IMR-90 (cell line): ENCODE measurements around the gene ELL3. TPM values are rescaled to one million over a fixed set of nuclear protein-coding genes. Genes with fewer than 3 reads are reported as not detected.

Experiments used
- ATAC-seq: fragments of 200-7000 bp; cut with Tn5 transposase; 2 replicates; pipeline ENCODE4 v1.9.1; 2020; ENCODE audit warnings: low read depth, mild to moderate bottlenecking, moderate library complexity
- Bru-seq: library from RNA; stranded (reverse); fragments of 400-500 nt; gene quantifications from one replicate; lab custom pipeline; 2021; lab: Mats Ljungman, UMichigan
- BruChase-seq, 2 experiments: library from RNA; stranded (reverse); fragments of 400-500 nt; gene quantifications; one replicate each; lab custom pipeline; 2021; lab: Mats Ljungman, UMichigan
- BruUV-seq: library from RNA; stranded (reverse); fragments of 400-500 nt; replicated peaks from 2 replicates; lab custom pipeline; 2021; lab: Mats Ljungman, UMichigan
- CTCF ChIA-PET: fragments of 300-600 bp; formaldehyde crosslinking; extraction: SDS; loops from one replicate; lab custom pipeline; 2021; ENCODE audit warnings: antibody characterized with exemption; lab: Yijun Ruan, JAX
- POLR2A ChIA-PET: fragments of 300-600 bp; sonication (Branson Sonifier 250); formaldehyde crosslinking; loops from one replicate; lab custom pipeline; 2022; ENCODE audit warnings: antibody characterized with exemption; ENCODE audit not compliant: unreplicated experiment; lab: Charles Lee
- DNase-seq: peaks from one replicate; pipeline ENCODE4 v3.0.0; 2013
- H2AFZ ChIP-seq: replicated peaks from 2 replicates; pipeline ENCODE3; 2013; ENCODE audit warnings: low read length, mild to moderate bottlenecking; ENCODE audit not compliant: poor library complexity
- H2AK5ac ChIP-seq: 2 replicates; pipeline ENCODE4 v1.6.1; 2013; ENCODE audit warnings: low read depth, low read length, inconsistent platforms
- H2AK9ac ChIP-seq: replicated peaks from 2 replicates; pipeline ENCODE3; 2013; ENCODE audit warnings: mild to moderate bottlenecking, low read depth, low read length, moderate library complexity; ENCODE audit not compliant: poor library complexity
- H2BK120ac ChIP-seq: 2 replicates; pipeline ENCODE4 v1.6.1; 2013; ENCODE audit warnings: low read depth, low read length, inconsistent platforms
- H2BK15ac ChIP-seq: 3 replicates; pipeline ENCODE4 v1.6.1; 2013; ENCODE audit warnings: low read depth, low read length, inconsistent platforms
- H2BK20ac ChIP-seq: 2 replicates; pipeline ENCODE4 v1.6.1; 2013; ENCODE audit warnings: low read depth, mild to moderate bottlenecking, inconsistent platforms, low read length, moderate library complexity
- H2BK5ac ChIP-seq: 2 replicates; pipeline ENCODE4 v1.6.1; 2013; ENCODE audit warnings: mild to moderate bottlenecking, low read depth, low read length, inconsistent platforms; ENCODE audit not compliant: poor library complexity, severe bottlenecking
- H3K14ac ChIP-seq: replicated peaks from 2 replicates; pipeline ENCODE4 v1.6.1; 2013; ENCODE audit warnings: low read depth, low read length, inconsistent platforms
- H3K18ac ChIP-seq: 2 replicates; pipeline ENCODE4 v1.6.1; 2013; ENCODE audit warnings: low read depth, low read length, control low read depth
- H3K23ac ChIP-seq: 2 replicates; pipeline ENCODE4 v1.6.1; 2013; ENCODE audit warnings: low read depth, low read length, inconsistent platforms
- H3K27ac ChIP-seq: 2 replicates; pipeline ENCODE4 v1.5.1; 2013; ENCODE audit warnings: mild to moderate bottlenecking, control low read depth, low read length; ENCODE audit not compliant: insufficient read depth
- H3K27me3 ChIP-seq: 2 replicates; pipeline ENCODE4 v1.6.1; 2013; ENCODE audit warnings: low read length; ENCODE audit not compliant: control insufficient read depth, insufficient read depth
- H3K36me3 ChIP-seq: 2 replicates; pipeline ENCODE4 v1.6.1; 2013; ENCODE audit warnings: low read length, mixed read lengths; ENCODE audit not compliant: control insufficient read depth, insufficient read depth
- H3K4ac ChIP-seq: 2 replicates; pipeline ENCODE4 v1.6.1; 2013; ENCODE audit warnings: low read depth, low read length, inconsistent platforms
- H3K4me1 ChIP-seq: 2 replicates; pipeline ENCODE4 v1.6.1; 2013; ENCODE audit warnings: low read length, mixed read lengths; ENCODE audit not compliant: control insufficient read depth, insufficient read depth
- H3K4me2 ChIP-seq: 2 replicates; pipeline ENCODE4 v1.6.1; 2013; ENCODE audit warnings: low read depth, mild to moderate bottlenecking, control low read depth, low read length, moderate library complexity
- H3K4me3 ChIP-seq: 2 replicates; pipeline ENCODE4 v1.5.1; 2013; ENCODE audit warnings: low read depth, mild to moderate bottlenecking, control low read depth, low read length, moderate library complexity; ENCODE audit not compliant: insufficient read depth
- H3K56ac ChIP-seq: 2 replicates; pipeline ENCODE4 v1.6.1; 2013; ENCODE audit warnings: low read length, inconsistent platforms; ENCODE audit not compliant: insufficient read depth; ENCODE audit errors: extremely low read depth
- H3K79me1 ChIP-seq, 2 experiments: 2 replicates each; pipeline ENCODE4 v1.6.1; 2013; ENCODE audit warnings: low read length in 2 of 2, inconsistent platforms in 1 of 2, low read depth in 1 of 2
- H3K9ac ChIP-seq: 2 replicates; pipeline ENCODE4 v1.6.1; 2013; ENCODE audit warnings: low read depth, low read length, control low read depth
- H3K9me1 ChIP-seq: 2 replicates; pipeline ENCODE4 v1.6.1; 2013; ENCODE audit warnings: low read length, inconsistent platforms; ENCODE audit not compliant: insufficient read depth
- H3K9me3 ChIP-seq: 2 replicates; pipeline ENCODE4 v1.6.1; 2013; ENCODE audit warnings: low read length; ENCODE audit not compliant: control insufficient read depth, insufficient read depth
- H4K20me1 ChIP-seq: 2 replicates; pipeline ENCODE4 v1.6.1; 2013; ENCODE audit warnings: low read length, inconsistent platforms; ENCODE audit not compliant: insufficient read depth
- H4K5ac ChIP-seq: 2 replicates; pipeline ENCODE4 v1.6.1; 2013; ENCODE audit warnings: mild to moderate bottlenecking, low read depth, low read length, control low read depth
- H4K8ac ChIP-seq, 2 experiments: 2 replicates each; pipeline ENCODE4 v1.6.1; 2013; ENCODE audit warnings: low read depth in 2 of 2, low read length in 2 of 2, control low read depth in 1 of 2, inconsistent platforms in 1 of 2
- H4K91ac ChIP-seq: 2 replicates; pipeline ENCODE4 v1.6.1; 2013; ENCODE audit warnings: low read depth, low read length, inconsistent platforms; ENCODE audit not compliant: insufficient read depth
- BHLHE40 ChIP-seq: fragments of 150-350 bp; IDR thresholded peaks from 2 replicates; pipeline ENCODE4 v1.6.1; 2016; ENCODE audit warnings: mild to moderate bottlenecking, low read depth, low read length
- CEBPB ChIP-seq: IDR thresholded peaks from 2 replicates; pipeline ENCODE4 v1.6.1; 2012; ENCODE audit warnings: low read depth, low read length, improper control_type of control experiment
- CHD1 ChIP-seq: IDR thresholded peaks from 2 replicates; pipeline ENCODE4 v1.6.1; 2012; ENCODE audit warnings: low read depth, low read length, improper control_type of control experiment
- ELK1 ChIP-seq: fragments of 150-350 bp; IDR thresholded peaks from 2 replicates; pipeline ENCODE4 v1.6.1; 2016; ENCODE audit warnings: low read depth, mild to moderate bottlenecking, low read length, moderate library complexity, borderline replicate concordance
- FOS ChIP-seq: fragments of 150-350 bp; IDR thresholded peaks from 2 replicates; pipeline ENCODE4 v1.6.1; 2016; ENCODE audit warnings: low read depth, low read length
- MAFK ChIP-seq: IDR thresholded peaks from 2 replicates; pipeline ENCODE4 v1.6.1; 2012; ENCODE audit warnings: low read depth, low read length, improper control_type of control experiment
- MAZ ChIP-seq: IDR thresholded peaks from 2 replicates; pipeline ENCODE4 v1.6.1; 2012; ENCODE audit warnings: low read depth, mild to moderate bottlenecking, low read length, improper control_type of control experiment, moderate library complexity, borderline replicate concordance
- MXI1 ChIP-seq: IDR thresholded peaks from 2 replicates; pipeline ENCODE4 v1.6.1; 2012; ENCODE audit warnings: low read depth, mild to moderate bottlenecking, low read length, moderate library complexity, borderline replicate concordance
- NFE2L2 ChIP-seq: fragments of 150-350 bp; IDR thresholded peaks from 2 replicates; pipeline ENCODE4 v1.6.1; 2016; ENCODE audit warnings: low read depth, mild to moderate bottlenecking, low read length
- POLR2A ChIP-seq: IDR thresholded peaks from 2 replicates; pipeline ENCODE4 v1.6.1; 2012; ENCODE audit warnings: mild to moderate bottlenecking, low read depth, low read length
- RAD21 ChIP-seq: IDR thresholded peaks from 2 replicates; pipeline ENCODE4 v1.6.1; 2012; ENCODE audit warnings: low read length, improper control_type of control experiment
- RCOR1 ChIP-seq: IDR thresholded peaks from 2 replicates; pipeline ENCODE4 v1.6.1; 2012; ENCODE audit warnings: mild to moderate bottlenecking, low read length, improper control_type of control experiment; ENCODE audit not compliant: insufficient replicate concordance
- RFX5 ChIP-seq: IDR thresholded peaks from 2 replicates; pipeline ENCODE4 v1.8.0; 2012; ENCODE audit warnings: low read depth, mild to moderate bottlenecking, low read length, moderate library complexity
- SMC3 ChIP-seq: fragments of 150-350 bp; IDR thresholded peaks from 2 replicates; pipeline ENCODE4 v1.6.1; 2016; ENCODE audit warnings: low read depth, mild to moderate bottlenecking, antibody characterized with exemption, low read length, moderate library complexity
- USF2 ChIP-seq: fragments of 150-350 bp; IDR thresholded peaks from 2 replicates; pipeline ENCODE4 v1.6.1; 2017; ENCODE audit warnings: mild to moderate bottlenecking, antibody characterized with exemption, low read length, low read depth
- WGBS, 2 experiments: methylation state at CpG; one replicate each; pipeline versions ENCODE4 v1.1.5 to v1.1.7; 2013; ENCODE audit warnings: missing lambda C conversion rate in 2 of 2; ENCODE audit not compliant: insufficient read length in 1 of 2; ENCODE audit errors: extremely low coverage in 2 of 2; 5-methylcytosine and 5-hydroxymethylcytosine counted together
- dilution Hi-C: fragments of 300-500 bp; cut with HindIII; formaldehyde crosslinking; loops from one replicate; pipeline ENCODE4 v1.14.3; 2018; ENCODE audit warnings: low sequenced_read_pairs; ENCODE audit not compliant: unreplicated experiment
- in situ Hi-C: fragments of 300-500 bp; cut with MboI; formaldehyde crosslinking; loops from 3 replicates; pipeline ENCODE4 v1.14.3; 2019; ENCODE audit warnings: low sequenced_read_pairs, inconsistent platforms, mixed read lengths
- intact Hi-C: fragments of 100-400 bp; cut with micrococcal nuclease; formaldehyde crosslinking; loops from 2 replicates; pipeline ENCODE4 v1.10.0; 2022
- long read RNA-seq: library from polyadenylated mRNA; unstranded; transcript quantifications from one replicate; pipeline ENCODE4 v2.0.0, GENCODE V29; 2021; ENCODE audit not compliant: unreplicated experiment
- polyA plus RNA-seq, 3 experiments: library from polyadenylated mRNA; depleted of rRNA; stranded (reverse); fragments of >200 nt; gene quantifications; 2 replicates each; pipeline ENCODE4 v1.2.3, GENCODE V29; 2012; ENCODE audit warnings: low replicate concordance in 1 of 3
- total RNA-seq: library from RNA; depleted of rRNA; stranded (reverse); fragments of >200 nt; gene quantifications from 2 replicates; pipeline ENCODE4 v1.2.3, GENCODE V29; 2012; rRNA removed

Gene ELL3
- total RNA-seq, result 1.6 and 1.7 TPM in 2 replicates
- 1.2 and 1.3 TPM in 2 replicates for polyA plus RNA-seq (2012; rRNA removed)
- 0.16 and 1.0 TPM in 2 replicates for polyA plus RNA-seq (2012; cell fraction: cytosol; rRNA removed)
- polyA plus RNA-seq (2012; cell fraction: nucleus; rRNA removed; ENCODE audit: low replicate concordance), result 4.6 and 5.7 TPM in 2 replicates
- Bru-seq, nascent RNA, result percentile 37 among the genes with signal in this experiment
- percentile 40 among the genes with signal in this experiment for BruChase-seq, experiment 1, labeled RNA remaining after a 6-hour chase
- BruChase-seq, experiment 2, labeled RNA remaining after a 2-hour chase, result percentile 42 among the genes with signal in this experiment
- long read RNA-seq, partial matches to known transcripts, result 0 of 1 reads
- long read RNA-seq, other reads (novel, unspliced or antisense), result 1 of 1 reads

- Histone ChIP-seq H3K56ac (peak within 1 kb of the TSS; percentile 86), H2BK15ac (peak within 1 kb of the TSS; percentile 31; the same call in 1 of the 3 replicates), H4K5ac (peak within 1 kb of the TSS; percentile 84; the same call in 1 of the 2 replicates), H2BK20ac (no peak within 1 kb of the TSS), H3K23ac (peak within 1 kb of the TSS; percentile 78), H3K9ac (peak within 1 kb of the TSS; percentile 61), H3K18ac (0 out of 2 replicates have a peak within 1 kb of the TSS, but pooled peaks have one; percentile 7), H2AK5ac (peak within 1 kb of the TSS; percentile 73), H3K27ac (peak within 1 kb of the TSS; percentile 56), H3K27me3 (no peaks in the 10 kb centered on the region), H3K14ac (peak within 1 kb of the TSS; percentile 83), H3K9me3 (no peaks in the 10 kb centered on the region), H3K4me3 (peak within 1 kb of the TSS; percentile 74), H2AFZ (peak within 1 kb of the TSS; percentile 96), H2AK9ac (peak within 1 kb of the TSS; percentile 84), H3K36me3 (peaks cover 9% of the 10 kb centered on the region), H3K9me1 (0 out of 2 replicates have a peak, but pooled peaks cover 4% of the 10 kb centered on the region), H3K4me1 (peaks cover 5% of the 10 kb centered on the region; the same call in 1 of the 2 replicates), H3K79me1 (peaks cover 1 to 6% of the 10 kb centered on the region in 2 experiments; a peak in 2 of 4 replicates), H4K8ac (peak within 1 kb of the TSS; percentile 20 to 90; a peak in 3 of 4 replicates), H4K91ac (no peak within 1 kb of the TSS; the same call in 1 of the 2 replicates), H2BK120ac (peak within 1 kb of the TSS; percentile 78), H2BK5ac (peak within 1 kb of the TSS; percentile 69), H4K20me1 (no peaks in the 10 kb centered on the region; the same call in 1 of the 2 replicates), H3K4me2 (peak within 1 kb of the TSS; percentile 97), H3K4ac (peak within 1 kb of the TSS; percentile 70)
- ATAC-seq (peak; percentile 87), DNase-seq (peak; percentile 59)
- WGBS, 2 experiments, result 4% methylated on average over 28 of the region's 41 CpGs; no CpG with 5 or more reads in 1 of the 2 experiments
- CTCF ChIA-PET, result interaction anchor here (0.5 to 1.0 kb wide), 6 partner anchors 9 to 289 kb away, joined by 3 to 5 read pairs (median 3); partner anchors contain the start of gene SERF2
- in situ Hi-C loops, result no loop called here
- intact Hi-C loops, result loop anchor here (10.0 kb wide), 1 partner anchor 262 kb away; the partner anchor contains the start of gene MAP1A
- POLR2A ChIA-PET, result interaction anchor here (0.6 kb wide), 1 partner anchor 17 kb away, joined by 7 read pairs; no protein-coding TSS in a partner anchor
- dilution Hi-C loops, result no loop called here
- no TSS peak for BruUV-seq
- TF ChIP-seq SMC3 (no peak), CEBPB (no peak), ELK1 (no peak), POLR2A (no peak), CHD1 (no peak), FOS (no peak), USF2 (no peak), BHLHE40 (no peak), RFX5 (no peak), MAFK (no peak), NFE2L2 (no peak), MXI1 (no peak), RAD21 (no peak), MAZ (no peak), RCOR1 (no peak)
Measured at GRCh38 chr15:43776718-43777266, at the start of gene ELL3. ELL3 (minus strand) TSS chr15:43776966; CDS start chr15:43776901, 65 bp downstream.
